ENCODE results near the gene NEK6.
A peak's percentile ranks its signal among the peaks of the same experiment; 100 is the strongest.

Gene NEK6
- long read RNA-seq, transcript NEK6-201 (10 exons, 3,447 nt): major isoform, 347 of 433 reads
- long read RNA-seq, transcript NEK6-215 (10 exons, 2,580 nt): minor isoform, 11 of 433 reads
- long read RNA-seq, transcript NEK6-214 (10 exons, 2,573 nt): minor isoform, 11 of 433 reads
- long read RNA-seq, partial matches to known transcripts: 24 of 433 reads
- long read RNA-seq, other reads (novel, unspliced or antisense): 37 of 433 reads

DNA sequence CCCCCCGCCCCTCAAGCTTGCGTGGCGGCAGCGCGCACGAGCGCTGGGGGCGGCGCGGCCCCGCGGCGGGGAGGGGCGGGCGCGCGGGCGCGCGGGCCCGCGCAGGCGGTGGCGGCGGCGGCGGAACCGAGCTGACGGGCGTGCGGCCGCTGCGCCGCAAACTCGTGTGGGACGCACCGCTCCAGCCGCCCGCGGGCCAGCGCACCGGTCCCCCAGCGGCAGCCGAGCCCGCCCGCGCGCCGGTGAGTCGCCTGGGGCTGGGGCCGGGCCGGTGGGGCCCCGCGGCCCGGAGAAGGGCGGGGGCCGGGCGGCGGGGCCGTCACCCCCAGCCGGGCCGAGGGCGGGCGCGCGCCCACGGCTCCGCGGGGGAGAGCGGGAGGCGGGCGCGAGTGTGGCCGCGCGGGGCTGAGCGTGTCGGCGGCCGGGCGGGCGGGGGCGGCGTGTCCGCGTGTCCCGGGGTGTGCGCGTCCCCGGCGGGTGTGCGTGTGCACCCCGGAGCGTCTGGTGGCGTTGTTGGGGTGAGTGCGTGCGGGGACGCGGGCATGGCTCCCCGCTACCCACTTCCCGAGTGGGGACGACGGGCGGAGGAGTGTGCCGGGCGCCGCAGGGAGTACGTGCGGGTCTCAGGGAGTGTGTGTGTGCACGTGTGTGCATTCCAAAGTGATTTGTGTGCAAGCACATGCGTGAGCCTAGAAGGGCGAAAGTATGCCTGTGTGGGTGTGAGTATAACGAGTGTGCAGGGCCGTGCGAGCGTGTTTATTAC, at the start of gene NEK6:
Gene NEK6 (plus strand): TSS at position 106 of the 763 bp plus-strand sequence. CDS start 44,016 bp downstream, outside the sequence.
- DNase-seq (ENCODE audit: low read depth in 1 of 2, low spot score in 1 of 2): no peak
- Histone ChIP-seq H3K27me3 (ENCODE audit: insufficient read depth, poor library complexity, severe bottlenecking) (no peaks in the 10 kb centered on the region), H3K27ac (replicated peaks) (peak within 1 kb of the TSS; percentile 92), H3K4me3 (replicated peaks; ENCODE audit: insufficient read depth, low read length) (peak within 1 kb of the TSS; percentile 82)
- no peak for TF ChIP-seq CTCF (IDR thresholded peaks at IDR 0.05; ENCODE audit: insufficient read depth, low read length)
- TF ChIP-seq GABPA (IDR thresholded peaks at IDR 0.05; ENCODE audit: low read depth): no peak
- peak; percentile 25; the same call in 1 of the 2 replicates for TF ChIP-seq POLR2AphosphoS5 (IDR thresholded peaks at IDR 0.05; ENCODE audit: low read depth)
- TF ChIP-seq SPI1 (IDR thresholded peaks at IDR 0.05; ENCODE audit: borderline replicate concordance, low read depth): no peak
- TF ChIP-seq REST (IDR thresholded peaks at IDR 0.05; ENCODE audit: insufficient replicate concordance, low read depth): no peak

GRCh38 chr9:124208571-124208970, 49.2 kb upstream of the NEK6 start:
- no peak overlapping the region for H3K4me3 ChIP-seq (replicated peaks; ENCODE audit: insufficient read depth, low read length)
- TF ChIP-seq POLR2AphosphoS5 (IDR thresholded peaks at IDR 0.05; ENCODE audit: low read depth) (no peak), GABPA (IDR thresholded peaks at IDR 0.05; ENCODE audit: low read depth) (no peak), SPI1 (IDR thresholded peaks at IDR 0.05; ENCODE audit: borderline replicate concordance, low read depth) (no peak), CTCF (IDR thresholded peaks at IDR 0.05; ENCODE audit: insufficient read depth, low read length) (no peak), REST (IDR thresholded peaks at IDR 0.05; ENCODE audit: insufficient replicate concordance, low read depth) (no peak)
- H3K27me3 ChIP-seq (ENCODE audit: insufficient read depth, poor library complexity, severe bottlenecking): no peaks in the 10 kb centered on the region
- no peak for DNase-seq (ENCODE audit: low read depth in 1 of 2, low spot score in 1 of 2)
- H3K27ac ChIP-seq (replicated peaks): no peak overlapping the region

- Histone ChIP-seq H3K27me3 (ENCODE audit: insufficient read depth, poor library complexity, severe bottlenecking) (no peaks in the 10 kb centered on the region), H3K4me3 (replicated peaks; ENCODE audit: insufficient read depth, low read length) (no peak overlapping the region), H3K27ac (replicated peaks) (no peak overlapping the region)
- no peak for DNase-seq (ENCODE audit: low read depth in 1 of 2, low spot score in 1 of 2)
- no peak for TF ChIP-seq POLR2AphosphoS5 (IDR thresholded peaks at IDR 0.05; ENCODE audit: low read depth)
- TF ChIP-seq GABPA (IDR thresholded peaks at IDR 0.05; ENCODE audit: low read depth): no peak
- no peak for TF ChIP-seq SPI1 (IDR thresholded peaks at IDR 0.05; ENCODE audit: borderline replicate concordance, low read depth)
These were observed 48.5 kb upstream of the NEK6 start for GRCh38 chr9:124209279-124209678.

DNA sequence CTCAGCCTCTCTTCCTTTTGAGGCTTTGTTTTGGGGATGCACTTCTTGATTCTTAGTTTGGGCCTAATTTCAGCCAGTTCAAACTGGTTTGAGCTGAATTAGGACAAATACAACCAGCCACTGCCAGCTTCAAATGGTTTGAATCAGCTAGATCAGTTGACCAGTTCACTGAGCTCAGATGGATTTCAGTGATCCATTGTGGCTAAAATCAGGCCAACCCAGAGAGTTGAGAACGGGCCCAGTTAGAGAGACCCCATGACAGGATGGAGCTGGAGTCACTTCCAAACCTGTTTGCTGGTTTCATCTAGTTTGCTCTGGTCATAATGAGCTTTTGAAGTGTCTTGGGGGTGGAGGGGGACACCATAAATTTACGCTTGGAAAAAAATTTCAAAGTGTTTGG, 48.0 kb upstream of the NEK6 start:
- TF ChIP-seq POLR2AphosphoS5 (IDR thresholded peaks at IDR 0.05; ENCODE audit: low read depth): no peak
- no peak for TF ChIP-seq SPI1 (IDR thresholded peaks at IDR 0.05; ENCODE audit: borderline replicate concordance, low read depth)
- TF ChIP-seq REST (IDR thresholded peaks at IDR 0.05; ENCODE audit: insufficient replicate concordance, low read depth): no peak
- no peak for TF ChIP-seq CTCF (IDR thresholded peaks at IDR 0.05; ENCODE audit: insufficient read depth, low read length)
- TF ChIP-seq GABPA (IDR thresholded peaks at IDR 0.05; ENCODE audit: low read depth): no peak
- Histone ChIP-seq H3K27me3 (ENCODE audit: insufficient read depth, poor library complexity, severe bottlenecking) (no peaks in the 10 kb centered on the region), H3K4me3 (replicated peaks; ENCODE audit: insufficient read depth, low read length) (no peak overlapping the region), H3K27ac (replicated peaks) (no peak overlapping the region)
- DNase-seq (ENCODE audit: low read depth in 1 of 2, low spot score in 1 of 2): no peak
